ENCODE data around the gene ACTG2. TPM values are rescaled to one million over a fixed set of nuclear protein-coding genes. Genes with fewer than 3 reads are reported as not detected.

ACTG2 gene
- total RNA-seq, 2 donors from 2014 or later, result 12.1 to 13.5 TPM

DNA sequence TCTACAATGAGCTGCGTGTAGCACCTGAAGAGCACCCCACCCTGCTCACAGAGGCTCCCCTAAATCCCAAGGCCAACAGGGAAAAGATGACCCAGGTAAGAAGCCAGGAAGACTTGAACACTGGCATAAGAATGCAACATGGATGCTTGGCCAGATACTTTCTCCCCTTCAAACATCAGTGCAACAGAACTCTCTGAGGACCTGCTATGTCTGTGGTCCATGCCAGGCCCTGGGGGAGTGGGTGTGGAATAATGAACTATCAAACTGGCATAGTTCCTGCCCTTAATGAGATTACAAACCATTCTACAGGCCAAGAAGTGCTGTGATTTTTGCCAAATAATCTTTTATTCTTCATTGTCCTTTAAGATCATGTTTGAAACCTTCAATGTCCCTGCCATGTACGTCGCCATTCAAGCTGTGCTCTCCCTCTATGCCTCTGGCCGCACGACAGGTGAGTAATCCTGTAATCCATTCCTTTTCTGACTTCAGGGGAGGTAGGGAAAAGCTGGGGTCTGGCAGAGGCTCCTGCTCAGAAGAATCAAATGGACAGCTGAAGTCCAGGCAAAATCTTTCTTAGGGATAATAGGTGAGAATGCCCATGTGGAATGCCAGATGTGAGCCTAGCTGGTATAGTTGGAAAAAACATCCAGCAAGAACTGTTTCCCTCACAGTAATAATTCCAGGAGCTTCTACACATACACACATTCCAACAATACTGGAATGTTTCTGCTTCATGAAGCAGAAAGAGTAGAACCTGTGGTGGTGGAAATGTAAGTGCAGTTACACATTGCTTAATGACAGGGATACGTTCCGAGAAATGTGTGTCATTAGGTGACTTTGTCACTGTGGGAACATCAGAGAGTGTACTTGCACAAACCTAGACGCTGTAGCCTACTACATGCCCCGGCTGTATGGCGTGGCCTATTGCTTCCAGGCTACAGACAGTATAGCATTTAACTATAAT is 16.2 kb downstream of the ACTG2 start:
- intact Hi-C loops (cut with DNase I), result no loop called here
- no peak for DNase-seq
- ATAC-seq, result no peak

DNA sequence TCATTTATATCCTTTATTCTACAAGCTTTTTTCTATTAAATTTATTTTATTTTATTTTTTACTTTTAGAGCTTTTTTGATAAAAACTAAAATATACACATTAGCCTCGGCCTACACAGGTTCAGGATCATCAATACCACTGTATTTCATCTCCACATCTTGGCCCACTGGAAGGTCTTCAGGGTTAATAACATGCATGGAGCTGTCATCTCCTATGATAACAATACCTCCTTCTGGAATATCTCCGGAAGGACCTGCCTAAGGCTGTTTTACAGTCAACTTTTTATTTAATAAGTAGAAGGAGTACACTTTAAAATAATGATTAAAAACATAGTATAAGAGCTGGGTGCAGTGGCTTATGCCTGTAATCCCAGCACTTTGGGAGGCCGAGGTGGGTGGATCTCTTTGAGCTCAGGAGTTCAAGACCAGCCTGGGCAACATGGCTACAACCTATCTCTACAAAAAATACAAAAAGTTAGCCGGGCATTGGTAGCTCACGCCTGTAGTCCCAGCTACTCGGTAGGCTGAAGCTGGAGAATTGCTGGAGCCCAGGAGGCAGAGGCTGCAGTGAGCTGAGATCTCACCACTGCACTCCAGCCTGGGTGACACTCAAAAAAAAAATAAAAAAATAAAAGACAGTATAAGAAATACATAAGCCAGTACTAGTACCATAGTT is 18.2 kb downstream of the ACTG2 start:
- DNase-seq, result no peak
- no peak for ATAC-seq
- intact Hi-C loops (cut with DNase I), result no loop called here

DNA sequence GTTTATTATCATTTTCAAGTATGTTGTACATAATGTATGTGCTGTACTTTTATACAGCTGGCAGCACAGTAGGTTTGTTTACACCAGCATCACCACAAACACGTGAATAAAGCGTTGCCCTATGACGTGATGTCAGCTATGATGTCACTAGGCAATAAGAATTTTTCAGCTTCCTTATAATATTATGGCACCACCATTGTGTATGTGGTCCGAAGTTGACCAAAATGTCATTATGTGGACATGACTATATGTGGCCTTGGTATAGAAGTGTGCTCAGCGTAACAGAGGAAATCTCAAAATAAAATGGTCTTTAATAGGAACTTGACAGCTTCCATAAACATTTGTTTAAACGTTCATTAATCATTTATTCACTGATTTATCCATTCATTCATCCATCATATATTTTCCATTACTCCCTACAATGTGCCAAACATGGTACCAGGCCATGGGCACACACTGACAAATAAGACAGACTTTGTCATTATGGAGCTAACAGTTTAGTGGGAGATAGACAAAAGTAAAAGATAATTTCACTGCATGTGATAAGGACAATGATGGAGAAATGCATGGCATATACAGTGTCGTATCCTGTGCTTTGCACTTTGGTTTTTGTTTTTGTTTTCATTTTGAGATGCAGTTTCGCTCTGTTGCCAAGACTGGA is 18.9 kb downstream of the ACTG2 start:
- intact Hi-C loops (cut with DNase I), result no loop called here
- no peak for ATAC-seq
- no peak for DNase-seq

DNA sequence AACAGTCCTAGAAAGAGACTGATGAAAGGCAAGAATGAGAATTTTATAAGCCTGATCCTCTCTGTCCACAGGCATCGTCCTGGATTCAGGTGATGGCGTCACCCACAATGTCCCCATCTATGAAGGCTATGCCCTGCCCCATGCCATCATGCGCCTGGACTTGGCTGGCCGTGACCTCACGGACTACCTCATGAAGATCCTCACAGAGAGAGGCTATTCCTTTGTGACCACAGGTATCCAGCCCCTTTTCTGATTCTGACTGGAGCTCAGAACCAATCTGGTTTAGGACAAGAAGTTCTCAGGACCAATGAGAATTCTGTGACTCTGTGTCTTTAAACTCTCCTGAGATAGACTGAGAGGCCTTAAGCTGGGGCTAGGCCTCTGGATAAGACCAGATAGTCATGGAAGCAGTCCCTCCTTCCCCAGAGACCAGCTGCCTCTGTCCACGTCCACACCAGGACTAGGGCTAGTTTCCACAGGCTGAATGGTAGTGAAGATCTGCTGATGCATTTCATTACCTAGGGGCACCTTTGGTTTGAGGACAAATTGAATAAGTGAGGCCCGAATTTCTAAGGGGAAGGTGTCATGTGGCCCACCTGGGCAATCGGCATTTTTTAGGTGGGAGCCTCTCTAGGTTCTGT is 20.7 kb downstream of the ACTG2 start:
- intact Hi-C loops (cut with DNase I), result no loop called here
- ATAC-seq, result no peak
- no peak for DNase-seq

DNA sequence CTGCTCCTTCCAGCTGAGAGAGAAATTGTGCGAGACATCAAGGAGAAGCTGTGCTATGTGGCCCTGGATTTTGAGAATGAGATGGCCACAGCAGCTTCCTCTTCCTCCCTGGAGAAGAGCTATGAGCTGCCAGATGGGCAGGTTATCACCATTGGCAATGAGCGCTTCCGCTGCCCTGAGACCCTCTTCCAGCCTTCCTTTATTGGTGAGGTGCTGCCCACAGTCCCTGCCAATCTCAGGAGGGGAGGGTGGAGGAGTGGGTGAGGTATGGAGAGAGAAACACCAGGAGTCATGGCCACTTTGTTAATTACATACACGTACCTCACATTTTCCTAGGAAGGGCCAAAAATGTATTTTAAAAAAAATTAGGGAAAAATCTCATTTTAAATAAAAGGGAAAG is 21.9 kb downstream of the ACTG2 start:
- ATAC-seq (no peak), DNase-seq (no peak)
- intact Hi-C loops (cut with DNase I), result no loop called here

- intact Hi-C loops (cut with DNase I), result no loop called here
- DNase-seq (no peak), ATAC-seq (no peak)
Observed at GRCh38 chr2:73915437-73915993, 22.7 kb downstream of the ACTG2 start.

DNA sequence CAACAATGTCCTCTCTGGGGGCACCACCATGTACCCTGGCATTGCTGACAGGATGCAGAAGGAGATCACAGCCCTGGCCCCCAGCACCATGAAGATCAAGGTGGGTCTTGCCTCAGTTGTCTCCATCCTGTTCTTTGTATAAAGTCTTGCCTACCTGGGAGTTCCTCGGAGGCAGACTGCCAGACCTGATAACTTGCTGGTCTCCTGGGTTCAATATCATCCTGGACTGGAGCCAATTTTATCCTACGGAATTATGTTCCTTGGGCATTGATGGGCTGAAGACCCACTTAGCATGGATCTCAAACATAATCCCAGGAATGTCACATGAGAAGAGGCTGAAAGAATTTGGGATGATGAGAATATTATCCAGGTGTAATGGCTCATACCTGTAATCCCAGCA is 23.9 kb downstream of the ACTG2 start:
- ATAC-seq, result no peak
- intact Hi-C loops (cut with DNase I), result no loop called here
- no peak for DNase-seq

DNA sequence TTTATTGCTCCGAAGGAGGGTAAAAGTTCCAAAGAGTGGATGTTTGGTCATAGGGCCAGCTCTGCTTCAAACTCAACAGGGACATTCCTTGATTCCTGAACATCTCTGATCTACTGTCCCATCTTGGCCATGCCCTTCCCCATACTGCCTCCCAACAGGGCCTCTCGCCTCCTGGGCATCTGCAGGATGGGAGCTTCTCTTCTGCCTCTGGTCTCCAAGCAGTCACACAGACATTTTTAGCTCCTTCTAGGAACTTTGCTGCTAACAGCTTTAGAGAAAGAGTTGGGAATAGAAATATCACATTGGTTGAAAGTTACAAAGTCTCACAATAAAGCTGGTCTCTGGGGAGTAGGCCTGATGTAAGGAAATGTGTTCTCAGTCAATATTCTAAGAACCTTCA is 24.5 kb downstream of the ACTG2 start:
- no peak for ATAC-seq
- DNase-seq, result no peak
- intact Hi-C loops (cut with DNase I), result no loop called here

DNA sequence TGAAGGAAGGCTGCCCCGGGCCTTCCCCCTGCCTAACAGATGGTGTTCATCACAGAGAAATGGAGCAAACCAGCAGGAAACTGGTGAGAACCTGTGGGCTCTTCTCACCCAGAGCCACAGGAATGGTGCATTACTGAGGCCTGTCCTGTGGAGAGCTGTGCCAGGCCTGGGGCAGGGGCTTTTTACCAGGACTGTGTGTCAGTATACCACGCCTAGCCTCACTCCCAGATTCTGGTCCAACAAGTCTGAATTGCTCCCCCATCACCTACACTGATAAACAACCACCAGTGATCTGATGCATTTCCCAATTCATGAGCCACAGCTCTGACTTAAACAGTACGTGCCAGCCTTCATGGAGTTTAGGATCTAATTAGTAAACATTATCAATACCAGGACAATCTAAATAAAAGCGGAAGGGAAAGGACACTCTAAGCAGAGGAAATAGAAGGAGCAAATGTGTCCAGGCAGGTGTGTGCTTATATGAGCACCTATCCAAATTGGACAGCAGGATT is 24.9 kb downstream of the ACTG2 start:
- intact Hi-C loops (cut with DNase I), result no loop called here
- DNase-seq (no peak), ATAC-seq (no peak)

- DNase-seq (no peak), ATAC-seq (no peak)
- intact Hi-C loops (cut with DNase I), result no loop called here
Observed at GRCh38 chr2:73918856-73919255, 26.0 kb downstream of the ACTG2 start.

DNA sequence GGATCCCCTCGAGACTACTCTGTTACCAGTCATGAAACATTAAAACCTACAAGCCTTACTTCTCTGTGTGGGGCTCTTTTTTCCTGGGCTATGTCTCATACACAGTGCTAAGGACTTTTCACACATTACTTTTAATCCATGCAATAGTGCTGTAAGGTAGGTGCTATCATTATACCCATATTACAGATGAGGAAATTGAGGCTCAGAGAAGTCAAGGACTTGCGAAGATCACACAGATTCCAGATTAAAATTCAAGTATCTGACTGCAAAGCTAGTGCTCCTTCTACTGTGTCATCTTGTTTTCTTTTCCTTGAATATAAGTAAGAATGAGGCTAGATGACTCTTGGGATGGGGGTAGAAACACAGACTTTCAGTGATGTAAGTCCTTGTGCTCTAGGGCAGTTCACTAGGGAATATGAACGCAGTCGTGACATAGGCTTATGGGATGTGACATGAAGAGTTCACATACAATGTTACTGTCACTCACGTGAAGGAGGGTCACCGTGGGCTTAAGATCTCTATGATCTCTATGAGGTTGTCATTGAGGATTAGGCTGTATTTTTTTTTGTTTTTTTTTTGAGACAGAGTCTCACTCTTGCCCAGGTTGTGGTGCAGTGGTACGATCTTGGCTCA is 26.9 kb downstream of the ACTG2 start:
- intact Hi-C loops (cut with DNase I), result no loop called here
- DNase-seq, result no peak
- ATAC-seq, result no peak

DNA sequence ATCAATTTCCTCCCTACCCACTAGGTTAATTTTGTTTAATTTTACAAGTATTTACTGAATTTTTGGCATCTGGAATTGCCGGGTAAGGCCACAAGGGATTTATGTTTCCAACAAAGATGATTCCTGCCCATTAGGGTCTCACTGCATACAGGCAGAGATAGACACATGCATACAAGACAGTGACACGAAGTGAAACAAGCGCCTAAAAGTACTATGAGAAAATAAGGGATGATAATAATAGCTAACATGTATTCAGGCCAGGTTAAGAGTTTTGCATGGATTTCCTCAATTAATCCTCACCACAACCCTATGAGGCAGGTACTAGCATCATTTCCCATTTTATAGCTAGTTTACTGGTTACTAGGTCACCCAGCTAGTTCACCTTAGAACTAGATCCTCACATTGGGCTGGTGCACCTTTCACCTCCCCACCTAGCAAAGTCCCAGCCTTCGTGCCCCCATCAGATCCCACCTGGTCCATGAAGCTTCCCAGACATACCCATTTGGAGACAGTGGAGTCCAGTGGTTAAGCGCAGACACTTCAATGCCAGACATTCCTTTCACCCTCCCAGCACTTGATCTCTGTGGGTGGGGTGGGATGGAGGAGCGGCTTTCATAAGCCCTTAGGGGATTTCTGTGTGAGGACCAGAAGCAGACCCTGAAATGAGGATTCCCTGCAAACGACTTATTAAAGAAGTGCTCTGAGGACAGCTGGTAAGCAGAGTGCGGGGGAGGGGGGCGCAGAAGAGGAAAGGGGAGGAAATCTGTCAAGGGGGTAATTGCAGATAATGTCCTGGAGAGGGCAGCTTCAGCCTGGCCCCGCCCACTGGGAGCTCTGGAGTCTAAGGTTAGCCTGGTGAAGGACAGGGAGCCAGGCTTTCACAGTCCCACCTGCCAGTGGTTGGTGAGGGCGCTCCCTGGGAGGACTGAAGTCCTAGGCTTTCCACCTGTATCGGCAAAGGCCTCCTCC is 28.1 kb downstream of the ACTG2 start:
- ATAC-seq, result peak in 1 of 2 donors; percentile 28
- DNase-seq, result no peak
- intact Hi-C loops (cut with DNase I), result no loop called here

DNA sequence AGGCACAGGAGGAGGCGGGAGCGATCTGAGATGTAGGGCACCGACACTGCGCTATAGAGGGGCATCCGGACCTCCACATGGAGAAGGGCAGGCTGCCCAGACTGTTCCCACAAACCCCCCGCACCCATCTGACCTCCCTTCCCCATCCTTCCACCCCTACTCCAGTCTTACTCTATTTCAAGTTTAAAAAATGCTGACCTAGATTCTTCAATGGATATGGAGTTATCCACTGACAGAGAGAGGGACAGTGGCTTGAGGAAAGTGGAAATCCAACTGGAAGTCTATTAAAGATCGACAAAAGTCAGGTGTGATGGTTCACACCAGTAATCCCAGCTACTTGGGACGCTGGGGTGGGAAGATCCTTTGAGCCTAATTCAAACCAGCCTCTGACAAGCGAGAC is 28.8 kb downstream of the ACTG2 start:
- ATAC-seq (no peak), DNase-seq (no peak)
- intact Hi-C loops (cut with DNase I), result no loop called here

GRCh38 chr2:73922681-73923080 is 29.9 kb downstream of the ACTG2 start:
- intact Hi-C loops (cut with DNase I), result no loop called here
- no peak for ATAC-seq
- DNase-seq, result no peak

DNA sequence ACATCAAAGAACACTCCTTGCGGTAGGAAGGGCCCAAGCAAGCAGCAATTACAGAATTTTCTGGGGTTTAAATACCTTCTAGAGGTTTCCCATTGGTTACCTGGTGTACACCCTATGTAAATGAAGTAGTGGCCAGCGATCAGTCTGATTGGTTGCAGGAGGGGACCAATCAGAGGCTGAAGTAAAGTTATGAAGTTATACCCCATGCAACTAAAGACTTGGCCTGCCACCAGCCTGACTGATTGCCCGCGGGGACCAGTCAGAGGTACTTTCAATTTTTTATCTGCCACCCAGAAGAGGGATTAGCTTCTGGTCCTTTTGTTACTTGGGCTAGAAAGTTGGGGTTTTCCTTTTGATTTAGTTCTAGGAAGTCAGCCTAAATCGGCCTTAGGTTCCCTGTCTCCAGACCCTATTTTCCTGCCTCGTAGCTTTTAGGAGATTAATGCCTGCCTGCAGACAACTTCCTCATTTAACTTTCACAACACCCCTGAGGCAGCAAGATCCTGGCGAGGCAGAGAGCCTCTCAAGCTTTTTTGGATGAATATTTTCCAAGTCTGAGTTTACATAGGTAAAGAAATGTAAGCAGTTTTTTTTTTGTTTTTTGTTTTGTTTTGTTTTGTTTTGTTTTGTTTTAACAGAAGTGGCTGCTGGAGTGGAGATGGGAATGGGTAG is 32.4 kb downstream of the ACTG2 start:
- intact Hi-C loops (cut with DNase I), result loop anchor here in 1 of 2 donors (5.0 kb wide), 1 partner anchor 222 kb away; the partner anchor contains the start of gene BOLA3
- ATAC-seq (no peak), DNase-seq (no peak)

GRCh38 chr2:73925853-73926492 is 33.2 kb downstream of the ACTG2 start:
- no peak for ATAC-seq
- DNase-seq, result no peak
- intact Hi-C loops (cut with DNase I), result loop anchor here in 1 of 2 donors (5.0 kb wide), 1 partner anchor 221 kb away; the partner anchor contains the start of gene BOLA3
